ENCODE results near the gene RTKN. TPM values are rescaled to one million over a fixed set of nuclear protein-coding genes. Genes with fewer than 3 reads are reported as not detected.

Gene RTKN
- total RNA-seq, 2 experiments from 2014 or later = 1.1 TPM

DNA sequence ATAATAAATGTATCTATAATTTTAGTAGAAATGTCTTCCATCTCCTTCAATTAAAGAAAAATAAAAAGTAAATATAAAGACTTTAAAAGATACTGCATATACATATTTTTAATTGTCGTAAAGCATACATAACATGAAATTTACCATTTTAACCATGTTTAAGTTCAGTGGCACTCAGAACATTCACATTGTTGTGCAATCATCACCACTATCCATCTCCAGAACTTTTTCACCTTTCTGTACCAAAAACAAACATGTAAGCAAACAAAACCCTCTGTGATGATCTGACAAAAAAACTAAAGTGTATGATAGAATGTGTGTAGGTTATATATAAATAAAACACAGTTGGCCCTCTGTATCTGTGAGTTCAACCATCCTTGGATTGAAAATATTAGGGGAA lies 48.2 kb downstream of the RTKN start:
- CTCF ChIA-PET = no interaction called here
- Mint-ChIP-seq H3K36me3 (ENCODE audit: low read depth) (no peaks in the 10 kb centered on the region), H3K4me1 (peaks cover 12% of the 10 kb centered on the region), H3K27ac (no peak overlapping the region), H3K27me3 (peaks cover 6% of the 10 kb centered on the region), H3K4me3 (no peak overlapping the region), H3K9me3 (no peaks in the 10 kb centered on the region)
- POLR2A ChIA-PET = no interaction called here
- DNase-seq = no peak

DNA sequence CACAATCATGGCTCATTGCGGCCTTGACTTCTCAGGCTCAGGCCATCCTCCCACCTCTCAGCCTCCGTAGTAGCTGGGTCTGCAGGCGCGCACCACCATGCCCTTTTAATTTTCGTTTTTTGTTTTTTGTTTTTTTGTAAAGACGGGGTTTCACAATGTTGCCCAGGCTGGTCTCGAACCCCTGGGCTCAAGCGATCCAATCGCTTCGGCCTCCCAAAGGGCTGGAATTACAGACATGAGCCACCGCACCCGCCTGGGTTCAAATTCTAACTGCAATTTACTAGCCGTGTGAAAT lies 49.3 kb downstream of the RTKN start:
- Mint-ChIP-seq H3K4me3 (no peak overlapping the region), H3K27me3 (peaks cover 6% of the 10 kb centered on the region), H3K4me1 (peaks cover 12% of the 10 kb centered on the region)

DNA sequence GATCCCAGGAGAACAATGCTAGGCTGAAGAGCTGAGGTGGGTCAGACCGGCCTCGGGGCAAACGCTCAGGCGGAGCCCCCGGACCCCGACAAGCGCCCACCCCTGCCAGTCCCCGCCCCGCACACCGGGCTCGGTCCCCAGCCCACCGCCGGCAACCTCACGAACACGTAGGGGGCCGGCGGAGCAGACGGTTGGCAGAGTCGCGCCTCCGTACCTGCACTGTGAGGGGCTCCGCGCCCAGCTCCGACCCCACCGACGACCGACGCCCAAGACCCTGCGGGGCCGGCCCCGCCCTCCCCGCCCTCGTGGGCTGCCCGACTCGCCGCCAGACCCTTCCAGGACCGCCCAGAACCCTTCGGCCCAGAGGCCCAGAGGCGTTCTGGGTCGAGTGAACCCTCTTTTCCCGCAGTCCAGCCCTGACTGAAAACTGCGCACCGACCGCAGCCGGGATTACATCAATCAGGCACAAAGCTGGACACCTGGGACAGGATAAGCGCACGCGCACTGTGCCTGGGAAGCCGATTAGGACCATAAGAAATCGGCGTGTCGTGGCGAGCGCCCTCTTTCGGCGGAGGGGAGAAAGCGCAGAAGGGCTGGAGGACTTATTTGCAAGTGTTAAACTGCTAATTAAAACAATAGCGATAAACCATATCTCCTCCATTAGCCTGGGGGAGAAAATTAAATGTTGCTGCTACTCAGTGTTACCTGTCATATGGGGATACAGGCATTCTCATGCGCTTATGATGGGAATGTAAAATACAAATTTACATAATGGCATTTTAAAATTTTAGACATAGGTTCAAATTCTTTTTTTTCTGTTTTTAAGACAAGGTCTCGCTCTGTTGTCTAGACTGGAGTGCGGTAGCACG lies 49.9 kb downstream of the RTKN start:
- Mint-ChIP-seq H3K4me1 (peaks cover 12% of the 10 kb centered on the region), H3K9me3 (no peaks in the 10 kb centered on the region), H3K27ac (peak overlapping the region; percentile 96), H3K27me3 (peaks cover 6% of the 10 kb centered on the region), H3K4me3 (peak overlapping the region; percentile 94), H3K36me3 (ENCODE audit: low read depth) (no peaks in the 10 kb centered on the region)
- CTCF ChIA-PET = interaction anchor here (0.6 to 3.0 kb wide), 34 partner anchors 9 to 655 kb away, joined by 3 to 19 read pairs (median 4); partner anchors contain the start of genes AUP1, BOLA3, C2orf81 and DCTN1
- POLR2A ChIA-PET = interaction anchor here (0.6 to 2.6 kb wide), 21 partner anchors 10 to 655 kb away, joined by 3 to 15 read pairs (median 3); partner anchors contain the start of genes BOLA3, C2orf81, CCDC142 and DCTN1
- DNase-seq = peak; percentile 95

More for the DNA sequence above, 49.3 kb downstream of the RTKN start:
- ChIA-PET POLR2A (interaction anchor here (0.6 to 2.6 kb wide), 12 partner anchors 17 to 655 kb away, joined by 3 to 15 read pairs (median 4); partner anchors contain the start of genes BOLA3, C2orf81, CCDC142 and MOB1A), CTCF (interaction anchor here (0.9 to 3.0 kb wide), 20 partner anchors 8 to 656 kb away, joined by 3 to 19 read pairs (median 6); partner anchors contain the start of genes AUP1, C2orf81, DCTN1 and HTRA2)
- H3K27ac Mint-ChIP-seq = no peak overlapping the region
- H3K36me3 Mint-ChIP-seq (ENCODE audit: low read depth) = no peaks in the 10 kb centered on the region
- no peak for DNase-seq
- H3K9me3 Mint-ChIP-seq = no peaks in the 10 kb centered on the region

DNA sequence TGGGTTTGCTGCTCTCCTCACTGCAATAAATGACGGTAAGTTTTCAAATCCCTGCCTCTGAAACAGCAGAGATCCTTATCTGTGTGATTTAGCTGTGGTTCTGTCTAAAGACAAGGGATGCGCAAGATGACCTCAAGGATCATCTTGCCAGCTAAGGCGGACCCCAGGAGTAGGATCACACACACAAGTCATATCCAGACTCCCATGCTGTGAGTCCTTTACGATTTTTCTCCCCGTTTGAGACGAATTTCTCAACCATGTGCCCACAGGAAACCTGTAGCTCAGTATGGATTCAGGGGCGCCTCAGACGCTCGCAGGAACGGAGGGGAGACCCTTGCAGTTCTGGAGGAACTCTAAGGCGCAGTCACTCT lies 50.5 kb downstream of the RTKN start:
- peak overlapping the region; percentile 73 for H3K27ac Mint-ChIP-seq
- peaks cover 6% of the 10 kb centered on the region for H3K27me3 Mint-ChIP-seq
- no peaks in the 10 kb centered on the region for H3K9me3 Mint-ChIP-seq
- no peaks in the 10 kb centered on the region for H3K36me3 Mint-ChIP-seq (ENCODE audit: low read depth)
- CTCF ChIA-PET = interaction anchor here (0.6 to 3.0 kb wide), 35 partner anchors 9 to 654 kb away, joined by 3 to 19 read pairs (median 4); partner anchors contain the start of genes BOLA3, C2orf81, DCTN1 and MOB1A
- H3K4me3 Mint-ChIP-seq = peak overlapping the region; percentile 94
- DNase-seq = no peak
- peaks cover 12% of the 10 kb centered on the region for H3K4me1 Mint-ChIP-seq
- POLR2A ChIA-PET = interaction anchor here (0.6 to 2.6 kb wide), 21 partner anchors 9 to 654 kb away, joined by 3 to 15 read pairs (median 3); partner anchors contain the start of genes BOLA3, C2orf81, CCDC142 and DCTN1

DNA sequence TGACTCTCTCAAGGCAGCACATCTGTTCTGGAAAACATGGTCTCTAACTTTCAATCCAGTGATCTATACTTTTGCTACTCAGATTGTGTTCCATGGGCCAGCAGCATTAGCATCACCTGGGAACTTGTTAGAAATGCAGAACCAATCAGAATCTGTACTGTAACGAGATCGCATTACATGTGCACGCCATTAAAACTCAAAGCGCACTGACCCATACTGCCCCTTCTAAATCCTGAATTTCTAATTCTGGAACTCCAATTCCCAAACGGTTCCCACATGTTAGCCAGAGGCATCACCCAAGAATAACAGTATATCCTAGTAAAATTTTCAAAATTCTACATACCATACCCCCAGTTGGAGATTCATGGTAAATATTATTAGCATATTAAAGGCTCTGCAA lies 51.1 kb downstream of the RTKN start:
- no peaks in the 10 kb centered on the region for H3K9me3 Mint-ChIP-seq
- CTCF ChIA-PET = interaction anchor here (0.7 to 3.0 kb wide), 15 partner anchors 8 to 566 kb away, joined by 3 to 19 read pairs (median 4); partner anchors contain the start of genes BOLA3, C2orf81, DCTN1 and MOB1A
- POLR2A ChIA-PET = interaction anchor here (0.5 to 2.6 kb wide), 14 partner anchors 9 to 460 kb away, joined by 3 to 15 read pairs (median 4); partner anchors contain the start of genes BOLA3, C2orf81, DCTN1 and INO80B
- no peak overlapping the region for H3K4me3 Mint-ChIP-seq
- peaks cover 6% of the 10 kb centered on the region for H3K27me3 Mint-ChIP-seq
- H3K4me1 Mint-ChIP-seq = peaks cover 12% of the 10 kb centered on the region
- H3K36me3 Mint-ChIP-seq (ENCODE audit: low read depth) = no peaks in the 10 kb centered on the region
- H3K27ac Mint-ChIP-seq = no peak overlapping the region
- DNase-seq = no peak

DNA sequence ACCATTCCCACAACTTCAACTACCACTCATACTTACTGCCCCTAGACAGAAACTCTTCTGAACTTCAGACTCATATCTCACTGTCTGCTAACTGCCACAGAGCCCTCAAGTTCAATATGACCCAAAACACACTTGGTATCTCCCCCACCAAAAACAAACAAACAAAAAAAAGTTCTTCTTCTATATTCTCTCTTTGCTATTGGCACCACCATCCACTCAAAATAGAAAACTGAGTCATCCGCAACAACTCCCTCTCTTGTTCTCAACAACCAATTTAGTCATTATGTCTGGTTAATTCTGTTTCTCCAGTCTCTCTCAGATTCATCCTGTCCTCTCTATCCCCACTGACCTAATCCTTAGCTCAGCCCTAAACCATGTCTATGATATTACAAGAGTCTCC lies 54.4 kb downstream of the RTKN start:
- no peaks in the 10 kb centered on the region for H3K27me3 Mint-ChIP-seq
- H3K36me3 Mint-ChIP-seq (ENCODE audit: low read depth) = no peaks in the 10 kb centered on the region
- peaks cover 11% of the 10 kb centered on the region for H3K4me1 Mint-ChIP-seq
- no peak for DNase-seq
- ChIA-PET POLR2A (no interaction called here), CTCF (interaction anchor here (1.1 kb wide), 1 partner anchor 52 kb away, joined by 3 read pairs; no protein-coding TSS in a partner anchor)
- H3K27ac Mint-ChIP-seq = no peak overlapping the region
- no peaks in the 10 kb centered on the region for H3K9me3 Mint-ChIP-seq
- no peak overlapping the region for H3K4me3 Mint-ChIP-seq

DNA sequence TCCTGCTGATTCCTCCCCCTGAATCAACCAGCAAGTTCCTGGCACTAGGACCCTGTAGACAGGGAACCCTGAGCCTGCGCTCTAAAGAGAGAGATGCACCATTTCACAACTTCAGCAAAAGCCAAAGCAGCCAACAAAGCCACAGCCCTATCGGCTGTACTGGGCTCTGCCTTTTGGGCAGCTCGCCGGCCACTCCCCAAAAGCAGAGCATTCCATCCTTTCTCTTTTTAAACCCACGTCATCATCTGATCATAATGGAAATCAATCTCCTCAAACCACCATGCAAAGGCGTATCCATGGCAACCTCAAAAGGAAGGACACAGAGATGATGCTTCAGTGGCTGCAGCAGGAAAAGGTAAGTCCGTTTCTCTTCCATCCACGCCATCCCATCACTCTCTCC lies 56.3 kb downstream of the RTKN start:
- Mint-ChIP-seq H3K27ac (no peak overlapping the region), H3K4me3 (no peak overlapping the region), H3K27me3 (no peaks in the 10 kb centered on the region), H3K36me3 (ENCODE audit: low read depth) (peaks cover 3% of the 10 kb centered on the region), H3K4me1 (peaks cover 11% of the 10 kb centered on the region), H3K9me3 (no peaks in the 10 kb centered on the region)
- ChIA-PET CTCF (interaction anchor here (0.6 to 1.2 kb wide), 2 partner anchors 50 to 1323 kb away, joined by 3 to 4 read pairs; no protein-coding TSS in a partner anchor), POLR2A (no interaction called here)
- DNase-seq = no peak

DNA sequence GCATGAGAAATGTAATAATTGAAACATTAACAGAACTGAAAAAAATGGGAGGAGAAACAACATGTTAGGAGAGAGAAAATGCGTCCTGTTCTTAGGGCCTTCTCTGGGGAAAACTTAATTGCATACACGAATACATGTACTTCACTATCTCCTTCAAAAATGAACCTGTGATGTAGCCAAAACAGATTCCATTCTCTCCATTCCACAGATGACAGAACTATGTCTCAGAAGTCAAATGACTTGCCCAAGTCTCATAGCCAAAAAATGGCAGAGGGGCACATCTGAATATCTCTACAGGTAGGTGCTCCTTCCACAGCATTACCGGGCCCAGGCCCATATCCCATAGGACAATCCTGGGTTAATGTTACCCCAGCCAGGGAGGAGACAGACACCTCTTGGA lies 57.7 kb downstream of the RTKN start:
- Mint-ChIP-seq H3K4me3 (no peak overlapping the region), H3K27ac (no peak overlapping the region), H3K27me3 (no peaks in the 10 kb centered on the region), H3K4me1 (peaks cover 14% of the 10 kb centered on the region), H3K9me3 (no peaks in the 10 kb centered on the region), H3K36me3 (ENCODE audit: low read depth) (peaks cover 3% of the 10 kb centered on the region)
- no peak for DNase-seq
- ChIA-PET POLR2A (no interaction called here), CTCF (no interaction called here)

DNA sequence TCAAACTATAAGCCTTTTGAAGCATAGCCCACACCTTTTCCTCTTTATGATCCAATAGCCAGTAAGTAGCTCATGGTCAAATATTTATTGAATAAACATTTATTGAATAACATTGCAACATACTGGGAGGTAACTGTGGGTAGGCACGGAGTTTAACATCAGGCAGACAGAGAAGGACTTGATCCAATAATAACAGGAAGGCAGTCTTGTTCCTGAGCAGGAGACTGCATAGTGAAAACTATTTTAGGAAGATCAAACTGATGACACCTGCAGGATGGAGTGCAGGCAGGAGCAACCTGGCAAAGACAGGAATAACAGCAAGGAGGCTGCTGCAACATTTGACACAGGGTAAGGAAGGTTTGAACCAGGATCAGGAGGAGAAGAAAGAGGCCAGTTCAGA lies 58.5 kb downstream of the RTKN start:
- H3K4me1 Mint-ChIP-seq = peaks cover 19% of the 10 kb centered on the region
- no peak for DNase-seq
- ChIA-PET POLR2A (no interaction called here), CTCF (interaction anchor here (1.5 to 2.2 kb wide), 2 partner anchors 8 to 49 kb away, joined by 4 to 12 read pairs; no protein-coding TSS in a partner anchor)
- peaks cover 3% of the 10 kb centered on the region for H3K36me3 Mint-ChIP-seq (ENCODE audit: low read depth)
- no peaks in the 10 kb centered on the region for H3K27me3 Mint-ChIP-seq
- H3K4me3 Mint-ChIP-seq = no peak overlapping the region
- H3K9me3 Mint-ChIP-seq = no peaks in the 10 kb centered on the region
- no peak overlapping the region for H3K27ac Mint-ChIP-seq

DNA sequence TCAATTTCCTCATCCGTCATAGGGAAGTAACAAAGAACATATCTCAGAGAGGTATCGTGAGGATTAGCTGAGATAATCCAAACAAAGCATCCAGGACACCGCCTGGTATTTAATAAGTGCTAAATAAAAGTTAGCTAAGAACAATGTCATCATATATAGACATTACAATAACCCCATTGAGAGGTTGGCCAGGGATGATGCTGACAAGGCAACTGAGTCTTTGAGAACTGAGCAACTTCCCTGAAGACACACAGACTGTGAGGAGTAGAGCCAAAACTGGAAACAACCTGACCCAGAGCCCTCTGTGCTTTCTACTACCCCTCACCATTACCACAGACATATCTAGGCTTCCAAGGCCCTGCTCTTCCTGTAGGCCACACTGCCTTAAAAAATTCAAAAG lies 60.0 kb downstream of the RTKN start:
- Mint-ChIP-seq H3K36me3 (ENCODE audit: low read depth) (peaks cover 12% of the 10 kb centered on the region), H3K27ac (no peak overlapping the region), H3K27me3 (no peaks in the 10 kb centered on the region), H3K4me3 (no peak overlapping the region), H3K4me1 (peaks cover 19% of the 10 kb centered on the region), H3K9me3 (no peaks in the 10 kb centered on the region)
- DNase-seq = no peak
- POLR2A ChIA-PET = interaction anchor here (0.9 kb wide), 1 partner anchor 9 kb away, joined by 3 read pairs; no protein-coding TSS in a partner anchor
- CTCF ChIA-PET = interaction anchor here (1.0 to 2.2 kb wide), 3 partner anchors 10 to 132 kb away, joined by 3 to 12 read pairs (median 4); no protein-coding TSS in a partner anchor

DNA sequence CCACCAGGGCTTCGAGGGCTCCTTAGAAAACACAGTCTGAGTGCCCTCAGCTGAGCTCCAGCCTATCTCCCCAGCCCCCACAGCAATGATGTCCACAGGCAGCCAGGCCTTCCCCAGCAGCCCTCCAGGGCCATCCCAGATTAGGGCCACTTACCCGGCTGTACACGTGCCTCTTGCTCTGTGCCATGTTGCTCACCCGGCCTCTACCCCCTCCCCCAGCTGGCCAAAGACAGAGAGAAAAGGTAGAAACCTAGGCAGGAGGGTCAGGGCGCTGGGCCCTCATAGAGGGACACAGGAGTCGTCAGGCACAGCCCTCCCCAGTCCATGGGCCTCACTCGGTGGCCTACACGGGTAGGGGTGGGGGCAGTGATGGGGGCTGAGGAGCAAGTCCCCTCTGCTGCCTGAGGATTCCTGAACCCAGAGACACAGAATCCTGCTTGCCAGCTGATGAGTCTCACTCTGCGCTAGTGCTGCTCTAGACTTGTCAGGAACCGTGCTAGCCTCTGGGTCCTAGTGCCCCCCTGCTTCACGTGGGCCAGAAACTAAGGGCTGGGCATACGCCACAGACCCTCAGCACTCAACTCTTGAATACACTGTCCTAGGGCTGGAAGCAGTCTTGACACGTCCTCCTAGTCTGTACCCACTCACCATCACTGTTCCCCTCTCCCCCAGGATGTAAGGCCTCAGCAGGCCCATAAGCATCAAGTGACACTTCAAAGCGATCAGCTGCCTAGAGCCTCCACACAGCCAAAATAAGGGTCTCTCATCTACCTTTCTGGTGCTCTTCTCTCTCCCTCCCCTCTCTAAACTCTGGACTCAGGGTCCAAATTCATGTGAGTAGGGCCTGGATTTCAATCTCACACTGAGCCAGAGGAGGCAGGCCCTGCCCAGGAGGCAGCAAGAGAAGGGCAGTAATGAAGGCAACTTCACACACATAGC lies 61.6 kb downstream of the RTKN start, which contains the start of gene DCTN1:
Gene DCTN1 (minus strand): TSS at position 461 of the 939 bp plus-strand sequence. CDS start 274 bp downstream, at position 187.
- peaks cover 22% of the 10 kb centered on the region for H3K4me1 Mint-ChIP-seq
- POLR2A ChIA-PET = interaction anchor here (0.8 to 1.2 kb wide), 2 partner anchors 9 to 11 kb away, joined by 3 to 4 read pairs; no protein-coding TSS in a partner anchor
- no peak within 1 kb of the TSS for H3K27ac Mint-ChIP-seq
- no peaks in the 10 kb centered on the region for H3K9me3 Mint-ChIP-seq
- peaks cover 18% of the 10 kb centered on the region for H3K36me3 Mint-ChIP-seq (ENCODE audit: low read depth)
- no peak within 1 kb of the TSS for H3K4me3 Mint-ChIP-seq
- no peaks in the 10 kb centered on the region for H3K27me3 Mint-ChIP-seq
- no peak for DNase-seq
- CTCF ChIA-PET = interaction anchor here (1.1 to 1.5 kb wide), 3 partner anchors 11 to 130 kb away, joined by 3 to 4 read pairs (median 3); no protein-coding TSS in a partner anchor

DNA sequence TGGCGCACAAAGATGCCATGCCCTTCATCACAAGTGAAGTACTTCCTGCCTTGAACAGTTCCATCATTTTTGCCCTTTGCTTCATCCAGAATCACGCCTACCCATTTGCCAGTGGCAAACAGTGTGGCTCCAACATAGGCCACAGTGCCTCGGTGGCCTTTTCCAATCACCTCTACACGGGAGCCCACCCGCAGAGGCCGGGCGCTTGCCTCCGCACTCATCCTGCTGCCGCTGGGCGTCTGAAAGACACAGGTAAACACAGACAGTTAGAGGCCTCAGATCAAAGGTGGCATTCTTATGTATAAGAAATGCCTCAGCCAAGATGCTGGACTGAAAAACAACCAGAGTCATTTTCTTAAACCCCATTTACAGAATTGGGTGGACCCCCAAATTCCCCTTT lies 63.7 kb downstream of the RTKN start:
- Mint-ChIP-seq H3K4me1 (peaks cover 25% of the 10 kb centered on the region), H3K4me3 (no peak overlapping the region), H3K27me3 (no peaks in the 10 kb centered on the region), H3K36me3 (ENCODE audit: low read depth) (peaks cover 18% of the 10 kb centered on the region), H3K9me3 (no peaks in the 10 kb centered on the region), H3K27ac (no peak overlapping the region)
- DNase-seq = no peak
- ChIA-PET CTCF (no interaction called here), POLR2A (no interaction called here)

All from activated CD4-positive, alpha-beta memory T cell treated with anti-CD3 and anti-CD28 coated beads, Interleukin-2, amount 10 ng/mL, durations not matched to agents 7 days and 5 days (primary cell).